ENCODE measurements around the gene ADAP2.
"Not testable (repeated sequence)": the region's sequence is repeated elsewhere in the genome, so short reads cannot be mapped to it uniquely, and the experiment has no call there.

ADAP2 gene, protein sequence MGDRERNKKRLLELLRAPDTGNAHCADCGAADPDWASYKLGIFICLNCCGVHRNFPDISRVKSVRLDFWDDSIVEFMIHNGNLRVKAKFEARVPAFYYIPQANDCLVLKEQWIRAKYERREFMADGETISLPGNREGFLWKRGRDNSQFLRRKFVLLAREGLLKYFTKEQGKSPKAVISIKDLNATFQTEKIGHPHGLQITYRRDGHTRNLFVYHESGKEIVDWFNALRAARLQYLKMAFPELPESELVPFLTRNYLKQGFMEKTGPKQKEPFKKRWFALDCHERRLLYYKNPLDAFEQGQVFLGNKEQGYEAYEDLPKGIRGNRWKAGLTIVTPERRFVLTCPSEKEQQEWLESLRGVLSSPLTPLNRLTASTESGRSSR

DNA sequence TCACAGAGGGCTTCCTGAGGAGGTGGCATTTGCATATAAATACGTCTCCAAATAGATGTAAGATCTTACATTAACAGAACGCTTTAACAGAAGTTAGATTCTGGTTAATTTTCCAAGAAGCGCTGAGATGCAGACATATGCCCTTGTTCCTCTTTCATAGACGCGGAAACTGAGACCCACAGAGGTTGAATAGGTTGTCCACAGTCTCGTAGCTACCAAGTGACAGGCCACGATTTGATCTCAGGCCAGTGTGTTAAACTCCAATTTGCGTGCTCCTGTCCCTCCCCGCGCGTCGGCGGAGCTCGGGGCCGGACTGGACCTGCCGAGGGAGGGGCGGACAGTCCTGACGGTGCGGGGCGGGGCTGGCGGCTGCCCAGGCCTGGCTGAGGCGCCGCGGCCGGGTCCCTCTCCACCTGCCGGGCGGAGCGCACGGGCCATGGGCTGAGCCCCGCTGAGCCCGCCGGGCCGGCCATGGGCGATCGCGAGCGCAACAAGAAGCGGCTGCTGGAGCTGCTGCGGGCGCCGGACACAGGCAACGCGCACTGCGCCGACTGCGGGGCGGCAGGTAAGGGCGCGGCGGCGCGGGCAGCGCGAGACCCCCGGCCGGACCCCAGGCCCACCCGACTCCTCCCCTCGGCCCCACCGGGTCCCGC lies at the start of gene ADAP2:
TSS of gene ADAP2 (plus strand) at position 402 of the 653 bp plus-strand sequence. CDS start at position 472, 70 bp downstream.
- DNase-seq (ENCODE audit: low read depth) = no peak

GRCh38 chr17:30886187-30886586 lies 35.6 kb upstream of the ADAP2 start:
- no peak for DNase-seq (ENCODE audit: low read depth)

GRCh38 chr17:30894236-30894635 lies 27.5 kb upstream of the ADAP2 start:
- no peak for DNase-seq (ENCODE audit: low read depth)

DNA sequence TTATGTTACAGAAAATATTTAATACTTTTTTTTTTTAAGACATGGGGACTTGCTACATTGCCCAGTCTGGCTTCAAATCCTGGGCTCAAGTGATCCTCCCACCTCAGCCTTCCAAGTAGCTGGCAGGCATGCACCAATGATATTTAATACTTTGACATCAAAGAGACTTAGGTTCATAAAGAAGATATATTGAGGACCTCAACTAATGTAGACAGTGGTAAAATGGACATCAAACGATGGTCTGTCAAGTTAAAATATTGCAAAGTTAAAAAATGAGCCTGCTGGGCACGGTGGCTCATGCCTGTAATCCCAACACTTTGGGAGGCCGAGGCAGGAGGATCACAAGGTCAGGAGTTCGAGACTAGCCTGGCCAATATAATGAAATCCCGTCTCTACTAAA lies 24.4 kb upstream of the ADAP2 start:
- no peak for DNase-seq (ENCODE audit: low read depth)

DNA sequence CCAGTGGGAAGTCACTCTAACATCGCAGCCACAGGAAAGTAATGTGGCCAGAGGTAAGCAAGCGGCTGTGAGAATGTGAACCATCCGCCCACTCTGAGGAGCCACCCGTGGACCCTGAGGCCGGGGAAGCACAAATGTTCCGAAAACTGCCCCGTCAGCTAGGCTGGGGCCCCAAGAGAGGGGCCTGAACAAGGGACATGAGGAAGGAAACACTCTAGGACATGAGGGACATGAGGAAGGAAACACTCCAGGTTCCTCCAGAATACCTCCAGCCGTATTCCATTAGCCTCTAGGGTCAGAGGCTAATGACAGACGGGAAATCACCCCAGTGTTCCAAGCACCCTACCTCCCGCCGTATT lies 16.0 kb upstream of the ADAP2 start:
- peak; percentile 16 for DNase-seq (ENCODE audit: low read depth)

GRCh38 chr17:30906101-30906911 lies 15.4 kb upstream of the ADAP2 start, which contains the start of gene TEFM:
Gene TEFM, minus strand, starts transcription at chr17:30906238. Its CDS starts 40 bp downstream, at chr17:30906198.
- peak; percentile 91 for DNase-seq (ENCODE audit: low read depth)

DNA sequence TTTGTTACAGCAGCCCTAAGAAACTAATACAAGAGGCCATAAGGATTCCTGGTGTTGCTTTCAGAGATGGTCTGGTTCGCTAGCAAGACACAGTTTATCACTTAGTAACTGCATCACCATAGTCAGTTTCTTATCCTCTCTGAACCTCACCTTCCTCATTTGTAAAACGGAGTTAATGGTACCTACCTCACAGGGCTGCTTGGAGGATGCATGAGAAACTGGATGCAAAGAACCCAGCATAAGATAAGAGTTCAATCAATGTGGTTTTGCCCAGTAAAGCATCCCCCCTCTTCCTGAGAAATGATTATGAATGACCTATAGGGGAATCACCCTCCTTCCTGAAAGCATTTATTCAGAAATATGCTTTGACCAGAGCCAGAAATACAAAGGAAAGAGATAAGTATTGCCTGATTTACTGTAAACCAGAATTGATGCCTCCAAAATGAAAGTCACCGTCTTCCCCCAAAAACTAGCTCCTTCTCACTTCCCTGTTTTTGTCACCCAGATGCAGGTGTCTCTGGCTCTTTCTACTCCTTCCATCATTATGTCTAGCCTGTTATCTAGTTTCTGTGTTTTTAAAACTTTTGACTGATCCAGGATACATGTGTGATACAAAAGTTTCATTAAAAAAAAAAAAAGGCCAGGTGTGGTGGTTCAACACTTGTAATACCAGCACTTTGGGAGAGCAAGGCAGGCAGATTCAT lies 12.9 kb upstream of the ADAP2 start:
- DNase-seq (ENCODE audit: low read depth) = no peak

DNA sequence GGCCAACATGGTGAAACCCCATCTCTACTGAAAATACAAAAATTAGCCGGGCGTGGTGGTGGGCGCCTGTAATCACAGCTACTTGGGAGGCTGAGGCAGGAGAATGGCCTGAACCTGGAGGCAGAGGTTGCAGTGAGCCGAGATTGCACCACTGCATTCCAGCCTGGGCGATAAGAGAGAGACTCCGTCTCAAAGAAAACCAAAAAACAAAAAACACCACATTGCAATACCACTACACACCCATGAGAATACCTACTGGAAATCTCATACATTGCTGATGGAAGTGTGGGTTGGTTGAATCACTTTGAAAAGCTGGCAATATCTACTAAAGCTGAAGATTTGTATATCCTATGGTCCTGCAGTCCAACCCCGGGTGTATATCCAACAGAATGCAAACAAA lies 11.6 kb upstream of the ADAP2 start:
- not testable (repeated sequence) for DNase-seq (ENCODE audit: low read depth)

GRCh38 chr17:30913955-30914354 lies 7.8 kb upstream of the ADAP2 start:
- DNase-seq (ENCODE audit: low read depth) = no peak

- DNase-seq (ENCODE audit: low read depth) = no peak
Measured at GRCh38 chr17:30915833-30916611, 5.7 kb upstream of the ADAP2 start.

DNA sequence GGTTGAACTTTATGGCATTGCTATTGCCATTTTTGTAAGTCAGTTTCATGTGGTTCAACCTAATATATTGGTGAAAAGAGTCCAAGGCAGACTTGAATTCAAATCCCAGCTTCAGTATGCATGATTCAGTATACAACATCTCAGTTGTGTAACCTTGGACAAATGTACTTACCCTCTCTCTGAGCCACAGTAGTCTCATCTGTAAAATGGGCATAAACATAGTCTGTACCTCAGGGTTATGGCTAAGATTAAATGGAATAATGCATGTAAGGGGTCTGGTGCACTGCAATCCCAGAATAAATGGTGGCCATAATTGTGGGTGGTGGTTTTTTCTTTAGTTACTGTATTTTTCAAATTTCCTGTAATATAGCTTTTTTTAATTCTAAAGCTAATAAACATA lies 4.7 kb upstream of the ADAP2 start:
- DNase-seq (ENCODE audit: low read depth) = no peak

- no peak for DNase-seq (ENCODE audit: low read depth)
Measured at GRCh38 chr17:30920282-30920681, 1.5 kb upstream of the ADAP2 start.

GRCh38 chr17:30920683-30921543 lies 832 bp upstream of the ADAP2 start:
- no peak for DNase-seq (ENCODE audit: low read depth)

- DNase-seq (ENCODE audit: low read depth) = no peak
Measured at GRCh38 chr17:30922235-30923030, 688 bp downstream of the ADAP2 start.

GRCh38 chr17:30924341-30924740 lies 2.6 kb downstream of the ADAP2 start:
- no peak for DNase-seq (ENCODE audit: low read depth)

DNA sequence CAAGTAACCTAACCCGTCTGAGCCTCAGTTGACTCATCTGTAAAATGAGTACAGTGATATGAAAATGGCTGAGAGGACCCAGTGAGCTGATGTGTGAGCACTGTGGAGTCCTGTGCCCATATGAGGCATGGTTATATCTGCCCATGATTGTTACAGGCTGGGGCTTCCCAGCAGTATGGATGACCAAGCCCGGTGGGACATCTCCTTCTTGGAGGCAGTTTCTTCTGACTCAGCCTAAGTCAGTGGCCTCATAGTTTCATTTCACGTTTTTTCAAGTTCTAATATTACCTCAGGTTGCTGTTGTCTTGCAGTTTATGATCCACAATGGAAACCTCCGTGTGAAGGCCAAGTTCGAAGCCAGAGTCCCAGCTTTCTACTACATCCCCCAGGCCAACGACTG lies 4.8 kb downstream of the ADAP2 start:
- no peak for DNase-seq (ENCODE audit: low read depth)

DNA sequence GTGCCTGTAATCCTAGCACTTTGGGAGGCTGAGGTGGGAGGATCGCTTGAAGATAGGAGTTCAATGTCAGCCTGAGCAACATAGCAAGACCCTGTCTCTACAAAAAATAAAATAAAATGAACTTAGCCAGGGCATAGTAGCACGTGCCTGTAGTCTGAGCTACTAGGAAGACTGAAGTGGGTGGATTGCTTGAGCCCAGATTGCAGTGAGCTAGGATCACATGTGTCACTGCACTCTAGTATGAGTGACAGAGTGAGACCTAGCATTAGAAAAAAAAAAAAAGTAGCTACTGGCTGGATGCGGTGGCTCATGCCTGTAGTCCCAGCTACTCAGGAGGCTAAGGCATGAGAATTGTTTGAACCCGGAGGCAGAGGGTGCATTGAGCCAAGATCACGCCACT lies 6.0 kb downstream of the ADAP2 start:
- no peak for DNase-seq (ENCODE audit: low read depth)

DNA sequence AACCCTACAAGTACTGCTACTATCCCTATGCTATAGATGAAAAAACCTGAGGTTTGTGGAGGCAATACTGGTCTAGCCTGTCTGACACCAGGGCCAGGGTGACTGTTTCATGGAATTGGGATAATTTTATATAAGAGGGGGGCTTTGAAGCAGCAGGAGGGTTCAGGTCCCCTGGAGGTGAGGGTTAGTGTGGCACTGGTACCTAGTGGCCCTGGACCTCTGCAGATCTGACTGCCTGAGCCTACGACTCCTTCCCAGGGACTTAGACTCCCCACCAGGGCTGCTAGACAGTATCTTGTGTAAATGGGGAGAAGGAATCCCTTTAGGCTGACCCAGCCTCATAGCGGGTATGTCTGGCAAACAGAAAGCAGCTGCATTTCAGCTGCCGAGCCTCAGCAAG lies 6.8 kb downstream of the ADAP2 start:
- DNase-seq (ENCODE audit: low read depth) = no peak

GRCh38 chr17:30929081-30929633 lies 7.4 kb downstream of the ADAP2 start:
- no peak for DNase-seq (ENCODE audit: low read depth)
